HEK293 (cell line): ENCODE measurements around the gene STUM.

Experiments
- GLI4 ChIP-seq: fragments of 450-650 bp; formaldehyde crosslinking; IDR thresholded peaks from 2 replicates; pipeline ENCODE4 v1.5.1; 2016; ENCODE audit warnings: missing biosample characterization, missing genetic modification characterization
- HOXA7 ChIP-seq: sonication (generic); formaldehyde crosslinking; IDR thresholded peaks from 2 replicates; pipeline ENCODE4 v1.8.1; 2022; ENCODE audit warnings: missing genetic modification reagents, borderline replicate concordance
- SALL2 ChIP-seq: fragments of 450-650 bp; formaldehyde crosslinking; IDR thresholded peaks from 2 replicates; pipeline ENCODE4 v1.5.0; 2017; ENCODE audit warnings: missing biosample characterization, mild to moderate bottlenecking, missing genetic modification characterization, borderline replicate concordance
- YY1 ChIP-seq: fragments of 450-650 bp; formaldehyde crosslinking; IDR thresholded peaks from 2 replicates; pipeline ENCODE4 v1.5.1; 2018; ENCODE audit warnings: missing biosample characterization, missing genetic modification characterization
- ZBTB1 ChIP-seq: fragments of 450-650 bp; formaldehyde crosslinking; IDR thresholded peaks from 2 replicates; pipeline ENCODE4 v1.5.1; 2016; ENCODE audit warnings: missing biosample characterization, missing genetic modification characterization
- ZNF146 ChIP-seq: fragments of 450-650 bp; formaldehyde crosslinking; IDR thresholded peaks from 2 replicates; pipeline ENCODE4 v1.5.1; 2016; ENCODE audit warnings: missing biosample characterization, missing genetic modification characterization
- ZNF239 ChIP-seq: fragments of 450-650 bp; formaldehyde crosslinking; IDR thresholded peaks from 2 replicates; pipeline ENCODE4 v1.5.1; 2016; ENCODE audit warnings: missing biosample characterization, missing genetic modification characterization
- ZNF571 ChIP-seq: fragments of 450-650 bp; formaldehyde crosslinking; IDR thresholded peaks from 2 replicates; pipeline ENCODE4 v1.5.0; 2017; ENCODE audit warnings: missing biosample characterization, missing genetic modification characterization
- ZNF792 ChIP-seq: fragments of 450-650 bp; formaldehyde crosslinking; IDR thresholded peaks from 2 replicates; pipeline ENCODE4 v1.5.1; 2016; ENCODE audit warnings: missing biosample characterization, missing genetic modification characterization
- TF ChIP-seq, protein P1 (sequence below): fragments of 450-650 bp; formaldehyde crosslinking; IDR thresholded peaks from 2 replicates; pipeline ENCODE4 v1.5.1; 2016; ENCODE audit warnings: missing biosample characterization, missing genetic modification characterization
- TF ChIP-seq, protein P2 (sequence below): fragments of 450-650 bp; formaldehyde crosslinking; IDR thresholded peaks from 2 replicates; pipeline ENCODE4 v1.5.1; 2016; ENCODE audit warnings: missing biosample characterization, missing genetic modification characterization
- TF ChIP-seq, protein P3 (sequence below): fragments of 450-650 bp; formaldehyde crosslinking; IDR thresholded peaks from 2 replicates; pipeline ENCODE4 v1.5.1; 2016; ENCODE audit warnings: missing biosample characterization, missing genetic modification characterization
- TF ChIP-seq, protein P4 (sequence below): fragments of 450-650 bp; formaldehyde crosslinking; IDR thresholded peaks from 2 replicates; pipeline ENCODE4 v1.5.1; 2016; ENCODE audit warnings: missing biosample characterization, missing genetic modification characterization
- TF ChIP-seq, protein P5 (sequence below): fragments of 450-650 bp; formaldehyde crosslinking; IDR thresholded peaks from 2 replicates; pipeline ENCODE4 v1.5.1; 2016; ENCODE audit warnings: missing biosample characterization, missing genetic modification characterization

DNA sequence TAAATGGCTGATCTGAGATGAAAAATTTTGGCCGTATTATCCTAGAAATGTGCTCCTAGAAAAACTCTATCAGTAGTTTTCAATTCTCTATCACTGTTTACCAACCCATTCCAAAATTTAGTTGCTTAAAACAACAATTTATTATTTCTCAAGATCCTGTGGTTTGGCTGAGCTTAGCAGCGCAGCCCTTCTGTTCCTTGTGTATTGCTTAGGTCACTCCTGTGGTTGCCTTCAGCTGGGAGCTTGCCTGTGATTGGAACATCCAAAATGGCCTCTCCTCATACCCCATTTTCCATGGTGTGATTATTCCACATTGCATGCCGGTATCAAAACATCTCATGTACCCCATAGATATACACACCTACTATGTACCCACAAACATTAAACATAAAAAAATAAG is 22.8 kb upstream of the STUM start:
- TF ChIP-seq, protein P1, sequence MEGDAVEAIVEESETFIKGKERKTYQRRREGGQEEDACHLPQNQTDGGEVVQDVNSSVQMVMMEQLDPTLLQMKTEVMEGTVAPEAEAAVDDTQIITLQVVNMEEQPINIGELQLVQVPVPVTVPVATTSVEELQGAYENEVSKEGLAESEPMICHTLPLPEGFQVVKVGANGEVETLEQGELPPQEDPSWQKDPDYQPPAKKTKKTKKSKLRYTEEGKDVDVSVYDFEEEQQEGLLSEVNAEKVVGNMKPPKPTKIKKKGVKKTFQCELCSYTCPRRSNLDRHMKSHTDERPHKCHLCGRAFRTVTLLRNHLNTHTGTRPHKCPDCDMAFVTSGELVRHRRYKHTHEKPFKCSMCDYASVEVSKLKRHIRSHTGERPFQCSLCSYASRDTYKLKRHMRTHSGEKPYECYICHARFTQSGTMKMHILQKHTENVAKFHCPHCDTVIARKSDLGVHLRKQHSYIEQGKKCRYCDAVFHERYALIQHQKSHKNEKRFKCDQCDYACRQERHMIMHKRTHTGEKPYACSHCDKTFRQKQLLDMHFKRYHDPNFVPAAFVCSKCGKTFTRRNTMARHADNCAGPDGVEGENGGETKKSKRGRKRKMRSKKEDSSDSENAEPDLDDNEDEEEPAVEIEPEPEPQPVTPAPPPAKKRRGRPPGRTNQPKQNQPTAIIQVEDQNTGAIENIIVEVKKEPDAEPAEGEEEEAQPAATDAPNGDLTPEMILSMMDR (tag by site-specific recombination), result no peak
- TF ChIP-seq, protein P2, sequence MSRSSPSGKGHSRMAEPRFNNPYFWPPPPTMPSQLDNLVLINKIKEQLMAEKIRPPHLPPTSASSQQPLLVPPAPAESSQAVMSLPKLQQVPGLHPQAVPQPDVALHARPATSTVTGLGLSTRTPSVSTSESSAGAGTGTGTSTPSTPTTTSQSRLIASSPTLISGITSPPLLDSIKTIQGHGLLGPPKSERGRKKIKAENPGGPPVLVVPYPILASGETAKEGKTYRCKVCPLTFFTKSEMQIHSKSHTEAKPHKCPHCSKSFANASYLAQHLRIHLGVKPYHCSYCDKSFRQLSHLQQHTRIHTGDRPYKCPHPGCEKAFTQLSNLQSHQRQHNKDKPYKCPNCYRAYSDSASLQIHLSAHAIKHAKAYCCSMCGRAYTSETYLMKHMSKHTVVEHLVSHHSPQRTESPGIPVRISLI (tag by site-specific recombination), result no peak
- TF ChIP-seq, protein P3, sequence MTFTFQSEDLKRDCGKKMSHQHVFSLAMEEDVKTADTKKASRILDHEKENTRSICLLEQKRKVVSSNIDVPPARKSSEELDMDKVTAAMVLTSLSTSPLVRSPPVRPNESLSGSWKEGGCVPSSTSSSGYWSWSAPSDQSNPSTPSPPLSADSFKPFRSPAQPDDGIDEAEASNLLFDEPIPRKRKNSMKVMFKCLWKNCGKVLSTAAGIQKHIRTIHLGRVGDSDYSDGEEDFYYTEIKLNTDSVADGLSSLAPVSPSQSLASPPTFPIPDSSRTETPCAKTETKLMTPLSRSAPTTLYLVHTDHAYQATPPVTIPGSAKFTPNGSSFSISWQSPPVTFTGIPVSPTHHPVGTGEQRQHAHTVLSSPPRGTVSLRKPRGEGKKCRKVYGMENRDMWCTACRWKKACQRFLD, result no peak
- TF ChIP-seq ZBTB1 (tag by site-specific recombination) (no peak), SALL2 (tag by site-specific recombination) (no peak), ZNF571 (tag by site-specific recombination) (no peak), ZNF146 (no peak), YY1 (tag by site-specific recombination) (no peak), HOXA7 (CRISPR knock-in tag) (no peak), GLI4 (tag by site-specific recombination) (no peak), ZNF792 (no peak), ZNF239 (tag by site-specific recombination) (no peak)
- TF ChIP-seq, protein P4, sequence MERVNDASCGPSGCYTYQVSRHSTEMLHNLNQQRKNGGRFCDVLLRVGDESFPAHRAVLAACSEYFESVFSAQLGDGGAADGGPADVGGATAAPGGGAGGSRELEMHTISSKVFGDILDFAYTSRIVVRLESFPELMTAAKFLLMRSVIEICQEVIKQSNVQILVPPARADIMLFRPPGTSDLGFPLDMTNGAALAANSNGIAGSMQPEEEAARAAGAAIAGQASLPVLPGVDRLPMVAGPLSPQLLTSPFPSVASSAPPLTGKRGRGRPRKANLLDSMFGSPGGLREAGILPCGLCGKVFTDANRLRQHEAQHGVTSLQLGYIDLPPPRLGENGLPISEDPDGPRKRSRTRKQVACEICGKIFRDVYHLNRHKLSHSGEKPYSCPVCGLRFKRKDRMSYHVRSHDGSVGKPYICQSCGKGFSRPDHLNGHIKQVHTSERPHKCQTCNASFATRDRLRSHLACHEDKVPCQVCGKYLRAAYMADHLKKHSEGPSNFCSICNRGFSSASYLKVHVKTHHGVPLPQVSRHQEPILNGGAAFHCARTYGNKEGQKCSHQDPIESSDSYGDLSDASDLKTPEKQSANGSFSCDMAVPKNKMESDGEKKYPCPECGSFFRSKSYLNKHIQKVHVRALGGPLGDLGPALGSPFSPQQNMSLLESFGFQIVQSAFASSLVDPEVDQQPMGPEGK (tag by site-specific recombination), result no peak
- TF ChIP-seq, protein P5, sequence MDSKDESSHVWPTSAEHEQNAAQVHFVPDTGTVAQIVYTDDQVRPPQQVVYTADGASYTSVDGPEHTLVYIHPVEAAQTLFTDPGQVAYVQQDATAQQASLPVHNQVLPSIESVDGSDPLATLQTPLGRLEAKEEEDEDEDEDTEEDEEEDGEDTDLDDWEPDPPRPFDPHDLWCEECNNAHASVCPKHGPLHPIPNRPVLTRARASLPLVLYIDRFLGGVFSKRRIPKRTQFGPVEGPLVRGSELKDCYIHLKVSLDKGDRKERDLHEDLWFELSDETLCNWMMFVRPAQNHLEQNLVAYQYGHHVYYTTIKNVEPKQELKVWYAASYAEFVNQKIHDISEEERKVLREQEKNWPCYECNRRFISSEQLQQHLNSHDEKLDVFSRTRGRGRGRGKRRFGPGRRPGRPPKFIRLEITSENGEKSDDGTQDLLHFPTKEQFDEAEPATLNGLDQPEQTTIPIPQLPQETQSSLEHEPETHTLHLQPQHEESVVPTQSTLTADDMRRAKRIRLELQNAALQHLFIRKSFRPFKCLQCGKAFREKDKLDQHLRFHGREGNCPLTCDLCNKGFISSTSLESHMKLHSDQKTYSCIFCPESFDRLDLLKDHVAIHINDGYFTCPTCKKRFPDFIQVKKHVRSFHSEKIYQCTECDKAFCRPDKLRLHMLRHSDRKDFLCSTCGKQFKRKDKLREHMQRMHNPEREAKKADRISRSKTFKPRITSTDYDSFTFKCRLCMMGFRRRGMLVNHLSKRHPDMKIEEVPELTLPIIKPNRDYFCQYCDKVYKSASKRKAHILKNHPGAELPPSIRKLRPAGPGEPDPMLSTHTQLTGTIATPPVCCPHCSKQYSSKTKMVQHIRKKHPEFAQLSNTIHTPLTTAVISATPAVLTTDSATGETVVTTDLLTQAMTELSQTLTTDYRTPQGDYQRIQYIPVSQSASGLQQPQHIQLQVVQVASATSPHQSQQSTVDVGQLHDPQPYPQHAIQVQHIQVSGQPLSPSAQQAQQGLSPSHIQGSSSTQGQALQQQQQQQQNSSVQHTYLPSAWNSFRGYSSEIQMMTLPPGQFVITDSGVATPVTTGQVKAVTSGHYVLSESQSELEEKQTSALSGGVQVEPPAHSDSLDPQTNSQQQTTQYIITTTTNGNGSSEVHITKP (tag by site-specific recombination), result no peak
